GM21737 (cell line): ENCODE data around the gene RBM6.

ENCODE experiments used
- ATAC-seq: cut with Tn5 transposase; IDR thresholded peaks from one replicate; pipeline ENCODE4 v1.9.1; 2021; ENCODE audit warnings: mild to moderate bottlenecking, moderate library complexity; ENCODE audit not compliant: unreplicated experiment

The RBM6 gene

DNA sequence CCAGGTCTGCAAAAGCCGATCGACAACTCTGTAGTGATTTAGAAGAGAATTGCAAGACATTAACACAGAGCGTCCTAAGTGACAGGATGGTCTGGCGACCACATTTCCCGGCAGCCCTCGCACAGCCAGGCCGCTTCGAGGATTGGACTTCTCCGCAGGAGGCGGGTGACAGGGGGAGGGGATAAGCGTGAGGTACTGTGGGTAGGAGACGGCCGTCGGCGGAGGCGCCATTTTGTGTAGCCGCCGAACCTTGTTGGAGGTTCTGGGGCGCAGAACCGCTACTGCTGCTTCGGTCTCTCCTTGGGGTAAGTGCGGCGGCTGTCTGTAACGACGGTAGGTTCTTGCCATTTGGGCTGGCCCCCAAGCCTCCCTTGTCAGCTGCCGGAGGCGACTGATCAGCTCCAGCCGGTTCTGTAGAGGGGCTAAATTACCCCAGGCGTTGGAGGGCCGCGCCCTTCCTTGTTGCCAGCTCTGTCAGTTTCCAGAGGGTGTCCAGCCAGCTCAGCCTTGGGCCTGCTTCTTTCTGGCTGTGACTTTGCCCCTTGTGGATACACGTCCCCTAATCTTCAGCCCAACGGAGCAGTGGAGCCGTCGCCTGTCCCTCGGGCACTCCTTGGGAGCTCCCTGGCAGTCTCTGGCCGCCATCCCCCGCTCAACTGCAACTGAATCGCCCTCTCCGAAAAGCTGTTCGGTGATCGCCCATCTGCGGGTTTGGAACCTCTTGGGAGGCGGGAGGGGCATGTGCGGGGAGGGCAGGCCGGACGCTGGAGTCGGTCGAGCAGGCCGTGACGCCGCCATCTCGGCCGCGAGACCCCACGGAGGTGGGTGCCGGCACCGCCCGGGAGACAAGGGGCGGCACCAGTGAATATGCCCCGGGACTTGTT is 149.0 kb downstream of the RBM6 start, which contains the start of gene RBM5:
RBM5 (plus strand) TSS at position 195 of the 884 bp plus-strand sequence. CDS start 1,516 bp downstream, outside the sequence.
- ATAC-seq: peak; percentile 97

DNA sequence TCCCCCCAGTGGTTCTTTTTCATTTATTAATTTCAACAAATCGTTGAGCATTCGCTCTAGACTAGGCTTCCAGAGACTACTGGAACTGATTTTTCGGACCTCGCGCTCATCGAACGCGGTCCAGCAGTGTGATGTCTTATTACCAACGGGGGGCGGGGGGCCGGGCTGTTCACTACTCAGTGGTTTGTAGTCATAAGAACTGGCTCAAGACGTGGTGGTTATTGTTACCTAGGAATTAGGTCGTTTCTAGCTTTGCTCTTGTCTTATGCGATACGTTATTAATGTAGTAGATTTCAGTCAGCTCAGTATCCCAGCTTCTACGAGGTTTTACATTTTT is 149.6 kb downstream of the RBM6 start:
- no peak for ATAC-seq

DNA sequence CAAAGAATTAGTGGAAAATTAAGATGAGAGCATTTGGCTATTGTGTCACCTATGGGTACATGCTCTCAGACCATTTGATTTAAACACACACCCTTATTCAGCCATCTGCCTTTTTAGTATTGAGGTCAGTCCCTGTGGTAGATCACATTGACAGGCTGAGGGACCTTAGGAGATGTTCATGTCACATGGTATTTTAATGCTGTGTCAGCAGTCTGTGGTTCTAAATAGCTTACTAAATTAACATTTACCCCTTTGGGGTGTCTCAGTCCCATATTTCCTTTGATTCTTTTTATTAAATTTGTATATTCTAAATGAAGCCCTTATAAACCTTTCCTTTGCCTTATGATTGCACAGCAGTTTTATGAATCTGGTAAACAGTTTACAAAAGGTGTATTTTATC is 151.0 kb downstream of the RBM6 start:
- ATAC-seq: no peak

DNA sequence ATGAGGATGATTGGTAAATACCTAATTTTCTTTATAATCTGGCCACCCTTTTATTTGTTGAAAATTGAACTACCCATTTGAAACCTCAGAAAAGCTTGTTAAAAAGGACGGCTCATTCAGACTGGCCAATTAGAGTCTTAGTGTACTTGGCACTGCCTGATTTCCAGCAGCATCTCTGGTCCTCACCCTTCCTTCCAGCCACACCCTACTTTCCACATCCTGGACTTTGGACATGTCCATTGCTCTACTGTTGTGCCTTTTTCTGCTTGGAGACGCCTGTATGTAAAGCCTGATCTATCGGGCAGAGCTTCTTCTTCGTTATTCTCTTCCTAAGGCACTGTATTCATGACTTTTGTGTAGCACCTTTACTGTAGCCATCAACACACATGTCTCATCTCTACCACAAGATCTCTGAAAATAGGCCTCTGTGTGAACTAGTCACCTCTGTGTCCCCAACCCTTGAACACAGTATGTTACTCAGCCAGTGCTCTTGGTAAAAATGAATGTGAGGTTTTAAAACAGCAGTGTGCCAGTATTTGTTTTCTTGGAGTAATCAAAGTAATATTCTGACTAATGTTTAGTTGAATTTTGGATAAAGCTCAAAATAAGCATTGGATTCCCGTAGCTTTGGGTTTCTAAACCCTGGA is 155.5 kb downstream of the RBM6 start:
- ATAC-seq: no peak

DNA sequence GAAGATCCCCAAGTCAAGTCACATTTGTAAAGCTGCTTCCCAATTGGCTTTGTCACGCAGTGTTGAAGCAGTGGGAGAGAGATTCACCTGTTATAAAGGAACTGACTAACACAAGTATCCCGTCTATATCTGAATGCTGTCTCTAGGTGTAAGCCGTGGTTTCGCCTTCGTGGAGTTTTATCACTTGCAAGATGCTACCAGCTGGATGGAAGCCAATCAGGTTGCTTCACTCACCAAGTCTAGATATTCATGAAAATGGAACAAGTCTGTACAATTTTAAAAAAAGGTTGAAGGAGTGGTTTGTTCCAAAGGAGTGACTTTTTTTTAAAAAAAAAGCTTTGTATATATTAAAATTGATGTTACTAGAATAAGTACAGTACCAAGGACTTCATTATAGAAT is 160.4 kb downstream of the RBM6 start:
- no peak for ATAC-seq

DNA sequence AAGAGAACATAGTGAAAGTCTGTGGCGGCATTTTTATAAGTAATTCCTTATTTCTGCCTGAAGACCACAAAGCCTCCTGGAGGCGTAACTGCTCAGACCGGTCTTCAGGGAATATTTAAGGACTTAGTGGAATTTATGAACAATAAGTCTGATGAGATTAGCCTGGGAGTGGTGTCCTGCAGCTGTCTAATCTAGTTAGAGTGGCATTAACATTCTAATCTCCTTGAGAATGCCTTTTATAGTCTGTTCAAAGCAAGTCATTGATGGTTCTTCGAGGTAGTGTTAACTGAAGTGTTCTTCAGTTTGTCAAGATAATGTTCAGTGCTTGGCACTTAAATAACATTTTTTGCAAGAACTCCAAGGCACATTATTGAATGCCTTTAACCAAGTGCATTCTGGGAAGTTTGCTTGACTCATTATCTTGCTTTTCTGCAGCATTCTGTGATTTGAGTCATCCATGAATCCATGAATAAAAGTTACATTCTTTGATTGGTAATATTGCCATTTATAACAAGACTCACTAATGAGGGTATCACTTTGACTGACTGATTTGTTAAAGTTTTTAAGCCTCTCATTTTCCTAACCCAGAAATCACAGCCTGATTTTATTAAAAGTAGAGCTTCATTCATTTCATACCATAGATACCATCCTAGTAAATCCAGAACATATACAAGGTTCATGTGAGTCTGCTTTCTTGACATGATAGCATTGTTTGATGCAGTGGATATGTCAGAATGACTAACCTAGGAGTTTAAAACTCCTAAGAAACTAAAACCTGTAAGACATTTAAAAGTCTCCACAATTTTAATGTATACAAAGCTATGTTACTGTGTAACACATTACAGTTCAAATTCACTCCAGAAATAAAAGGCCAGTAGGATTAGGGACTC is 161.3 kb downstream of the RBM6 start:
- no peak for ATAC-seq

DNA sequence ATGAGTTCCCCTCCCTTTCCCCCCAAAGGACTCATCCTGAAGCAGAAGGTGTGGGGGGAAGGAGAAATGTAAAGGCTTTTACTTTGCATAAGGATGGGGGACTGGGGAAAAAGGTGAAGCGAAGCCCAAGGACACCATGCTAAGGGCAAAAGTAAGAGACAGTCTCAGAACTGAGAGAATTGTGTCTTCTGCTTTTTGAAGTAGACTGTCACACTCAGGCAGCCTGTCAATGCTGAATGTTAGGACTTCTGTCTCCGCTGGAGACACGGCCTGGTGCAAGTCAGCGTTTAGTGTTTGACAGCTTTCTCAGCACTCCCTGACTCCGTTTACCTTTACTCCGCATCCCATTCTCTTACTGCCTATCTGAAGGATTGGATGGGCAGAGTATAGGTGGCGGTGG is 162.6 kb downstream of the RBM6 start:
- no peak for ATAC-seq

DNA sequence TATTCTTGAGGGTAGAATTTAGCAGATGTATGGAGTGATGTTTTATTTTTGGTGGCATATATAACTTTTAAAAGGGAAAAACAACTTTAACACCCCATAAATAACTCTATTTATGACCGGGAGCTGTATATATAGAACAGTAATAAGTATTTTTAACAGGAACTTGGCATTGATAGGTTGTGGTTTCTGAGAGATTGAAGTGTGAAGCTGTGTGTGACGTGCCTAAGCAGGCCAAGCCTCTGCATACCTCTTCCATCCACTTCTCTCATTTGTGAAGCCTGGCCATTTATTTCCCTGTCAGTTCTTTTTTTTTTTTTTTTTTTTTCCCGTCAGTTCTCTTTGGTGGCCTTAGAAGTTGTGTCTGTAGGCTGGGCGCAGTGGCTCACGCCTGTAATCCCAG is 171.8 kb downstream of the RBM6 start:
- ATAC-seq: no peak

DNA sequence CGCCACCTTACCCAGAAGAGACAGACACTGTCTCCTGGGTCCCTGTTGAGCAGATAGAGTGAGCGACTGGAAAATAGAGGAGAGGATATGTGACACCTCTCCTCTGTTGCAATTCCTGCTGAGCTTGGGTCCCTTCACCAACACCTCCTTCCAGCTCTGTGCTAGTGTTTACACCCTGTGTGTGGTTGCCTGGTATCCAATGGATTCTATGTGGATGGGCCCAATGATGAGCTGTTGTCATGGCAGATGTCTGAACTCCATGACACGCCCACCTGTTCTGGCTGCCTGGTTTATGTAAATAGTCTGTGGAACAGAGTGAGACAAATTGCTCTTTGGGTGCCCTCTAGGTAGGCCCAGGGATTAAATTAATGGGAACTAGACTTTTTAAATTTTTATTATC is 172.5 kb downstream of the RBM6 start:
- no peak for ATAC-seq

DNA sequence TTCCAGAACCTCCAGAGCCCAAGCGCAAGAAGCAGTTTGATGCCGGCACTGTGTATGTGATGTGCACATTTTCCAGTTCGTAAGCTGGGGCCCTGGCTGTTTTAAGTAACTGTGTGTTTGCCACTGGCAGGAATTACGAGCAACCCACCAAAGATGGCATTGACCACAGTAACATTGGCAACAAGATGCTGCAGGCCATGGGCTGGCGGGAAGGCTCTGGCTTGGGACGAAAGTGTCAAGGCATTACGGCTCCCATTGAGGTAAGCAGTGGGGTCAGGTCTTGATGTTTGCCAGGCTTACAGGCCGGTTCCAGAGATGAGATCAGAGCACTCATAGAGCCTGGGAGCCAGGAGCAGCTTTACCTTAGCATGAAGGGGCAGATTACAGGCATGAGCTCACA is 177.2 kb downstream of the RBM6 start:
- ATAC-seq: no peak

DNA sequence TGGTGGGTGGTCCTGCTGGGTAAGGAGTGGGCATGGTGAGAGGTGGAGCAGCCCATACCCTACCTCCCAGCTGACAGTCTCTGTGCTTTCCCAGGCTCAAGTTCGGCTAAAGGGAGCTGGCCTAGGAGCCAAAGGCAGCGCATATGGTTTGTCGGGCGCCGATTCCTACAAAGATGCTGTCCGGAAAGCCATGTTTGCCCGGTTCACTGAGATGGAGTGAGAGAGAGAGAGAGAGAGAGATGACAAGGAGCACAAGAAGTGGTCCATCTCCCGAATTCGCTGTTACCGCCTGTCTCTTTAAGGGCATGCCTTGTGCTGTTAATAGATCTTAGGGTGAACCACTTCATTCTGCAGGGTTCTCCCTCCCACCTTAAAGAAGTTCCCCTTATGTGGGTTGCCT is 178.3 kb downstream of the RBM6 start:
- ATAC-seq: no peak

DNA sequence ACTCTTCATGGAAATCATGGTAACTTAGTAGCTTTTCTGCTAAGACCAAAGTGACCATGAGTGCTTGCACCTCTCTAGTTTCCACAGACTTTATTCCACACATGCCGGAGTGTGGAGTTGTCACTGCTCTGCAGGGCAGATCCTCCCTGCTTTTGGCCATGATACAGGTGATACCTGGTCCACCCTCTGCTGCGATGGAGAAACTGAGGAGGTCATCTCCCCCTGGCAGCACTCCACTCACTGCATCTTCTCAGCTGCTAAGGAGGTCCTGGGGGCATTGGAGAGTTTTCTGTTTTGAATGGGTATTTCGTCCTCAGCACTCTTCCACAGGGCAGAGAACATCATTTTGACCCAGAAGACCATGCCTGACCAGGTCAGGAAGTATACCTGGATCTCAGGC is 179.8 kb downstream of the RBM6 start:
- no peak for ATAC-seq

DNA sequence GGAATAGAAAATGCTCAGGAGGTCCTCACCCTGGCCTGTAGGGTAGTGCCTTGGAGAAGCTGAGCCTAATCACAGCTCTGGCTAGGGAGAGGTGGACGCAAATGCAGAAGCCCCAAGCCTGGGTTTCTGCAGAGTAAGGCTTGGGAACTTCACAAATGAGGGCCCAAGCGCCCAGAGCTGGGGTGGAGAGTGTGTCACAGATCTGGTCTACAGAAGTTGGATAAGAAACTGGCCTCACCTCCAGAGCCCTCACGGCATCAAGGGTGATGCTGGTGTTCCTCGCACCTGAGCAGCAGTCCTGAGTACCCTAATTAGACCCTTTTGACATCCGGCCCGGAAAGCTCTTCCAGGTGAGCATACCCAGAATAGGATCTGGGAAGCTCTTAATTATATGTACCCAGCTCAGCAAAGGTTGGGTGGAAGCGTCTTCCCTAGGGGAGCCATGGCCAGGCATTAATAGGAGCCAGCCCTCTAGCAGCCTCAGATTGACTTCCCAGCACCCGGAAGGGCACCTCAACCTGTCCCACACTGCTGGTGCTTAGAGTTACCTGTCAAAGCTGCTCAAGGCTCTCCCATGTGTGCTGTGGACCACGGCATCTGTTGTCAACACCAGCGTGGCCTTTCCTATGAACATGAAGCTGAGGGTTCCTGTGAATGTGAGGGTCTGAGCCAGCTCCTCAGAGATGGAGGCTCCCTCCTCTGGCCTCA is 180.6 kb downstream of the RBM6 start:
- no peak for ATAC-seq

DNA sequence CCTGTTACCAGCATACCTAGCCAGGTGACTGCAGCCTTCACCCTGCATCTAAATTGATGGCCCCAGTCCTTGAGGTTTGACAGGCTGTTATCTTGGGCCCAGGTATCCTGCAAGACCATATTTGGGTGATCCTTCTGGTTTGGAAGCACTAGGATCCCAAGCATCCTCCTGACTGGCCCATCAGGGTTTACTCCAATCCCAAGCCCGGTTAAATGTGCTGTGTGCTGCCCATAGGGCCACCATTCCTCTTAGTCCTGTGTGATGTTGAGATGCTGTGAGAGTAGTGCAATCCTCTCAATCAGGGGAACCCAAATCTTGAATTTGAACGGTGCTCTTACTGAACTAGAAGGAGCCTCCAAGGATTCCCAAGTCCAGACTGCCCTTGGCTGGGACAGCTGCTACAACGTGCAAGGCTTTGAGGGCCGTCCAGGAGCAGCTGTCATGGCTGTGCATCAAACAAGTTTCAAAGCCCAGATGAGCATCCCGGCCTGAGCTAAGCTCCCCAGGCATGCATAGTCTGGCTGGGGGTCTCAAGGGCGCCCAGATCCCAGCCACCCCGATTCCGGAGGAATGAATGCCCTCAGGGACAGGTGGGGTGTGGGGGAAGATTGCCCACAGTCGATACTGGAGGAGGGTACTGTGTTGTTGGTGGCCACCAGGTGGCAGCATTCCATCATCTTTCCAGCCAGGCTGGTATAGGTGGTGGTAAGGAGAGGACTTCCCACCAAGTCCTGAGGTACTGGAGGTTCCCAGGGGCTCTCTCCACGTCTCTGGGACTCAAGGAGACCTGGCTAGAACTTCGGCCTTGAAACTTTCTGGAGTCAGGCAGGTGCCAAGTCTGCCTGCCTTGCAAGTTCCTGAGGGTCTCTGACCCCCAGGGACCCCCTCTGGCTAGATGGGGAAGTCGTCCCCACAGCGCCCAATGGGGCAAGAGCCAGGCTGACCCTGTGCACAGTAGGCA is 181.4 kb downstream of the RBM6 start:
- no peak for ATAC-seq

DNA sequence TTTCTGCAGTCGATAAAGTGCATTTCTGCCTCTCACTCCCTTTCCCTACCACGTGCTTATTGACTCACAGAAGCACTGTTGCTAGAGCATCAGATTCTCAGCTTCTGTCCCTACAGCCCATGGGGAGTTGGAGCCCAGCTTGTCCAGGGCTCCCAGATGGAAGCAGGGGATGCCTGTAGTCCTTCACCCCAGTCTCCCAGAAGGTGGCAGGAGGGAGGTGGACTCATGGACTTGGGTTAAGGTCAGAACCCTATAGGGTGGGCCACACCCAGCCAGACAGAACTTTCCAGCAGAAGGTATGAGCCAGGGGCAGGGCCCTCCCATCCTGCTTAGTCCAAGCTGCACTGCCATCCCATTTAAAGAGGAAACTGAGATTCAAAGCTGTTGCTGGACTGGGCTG is 182.1 kb downstream of the RBM6 start:
- ATAC-seq: no peak

DNA sequence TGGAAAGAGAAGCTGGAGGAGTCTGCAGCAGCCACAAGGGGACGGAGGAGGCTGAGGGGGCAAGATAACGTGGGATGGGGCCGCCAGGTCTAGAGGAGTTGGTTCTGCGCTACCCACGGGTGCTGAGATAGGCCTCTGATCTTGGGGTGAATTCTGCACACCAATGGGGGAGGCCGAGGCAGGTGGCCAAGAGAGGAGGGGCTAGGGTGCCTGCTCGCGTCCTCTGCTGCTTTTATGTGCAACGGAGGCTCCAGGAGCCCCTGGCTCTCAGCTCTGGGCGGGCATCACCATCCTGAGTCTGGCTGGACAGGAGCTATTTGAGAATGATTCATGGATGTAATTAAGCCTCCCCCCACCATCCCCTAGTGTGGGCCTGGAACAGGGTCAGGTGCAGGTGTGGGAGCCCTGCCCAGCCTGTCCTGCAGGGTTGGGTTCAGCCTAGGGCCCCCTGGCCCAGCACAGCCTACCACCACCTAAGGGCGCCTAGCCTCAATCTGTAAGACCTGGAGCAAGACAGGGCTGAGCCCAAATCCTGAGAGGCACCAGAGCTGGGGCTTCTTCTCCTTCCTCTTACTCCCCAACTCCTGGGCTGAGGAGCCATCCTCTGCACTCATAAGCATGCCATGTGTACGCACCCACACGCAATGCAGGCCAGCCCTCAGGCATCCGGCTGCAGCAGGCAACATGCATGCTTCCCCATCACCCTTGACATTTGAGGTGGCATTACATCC is 182.9 kb downstream of the RBM6 start:
- ATAC-seq: no peak

DNA sequence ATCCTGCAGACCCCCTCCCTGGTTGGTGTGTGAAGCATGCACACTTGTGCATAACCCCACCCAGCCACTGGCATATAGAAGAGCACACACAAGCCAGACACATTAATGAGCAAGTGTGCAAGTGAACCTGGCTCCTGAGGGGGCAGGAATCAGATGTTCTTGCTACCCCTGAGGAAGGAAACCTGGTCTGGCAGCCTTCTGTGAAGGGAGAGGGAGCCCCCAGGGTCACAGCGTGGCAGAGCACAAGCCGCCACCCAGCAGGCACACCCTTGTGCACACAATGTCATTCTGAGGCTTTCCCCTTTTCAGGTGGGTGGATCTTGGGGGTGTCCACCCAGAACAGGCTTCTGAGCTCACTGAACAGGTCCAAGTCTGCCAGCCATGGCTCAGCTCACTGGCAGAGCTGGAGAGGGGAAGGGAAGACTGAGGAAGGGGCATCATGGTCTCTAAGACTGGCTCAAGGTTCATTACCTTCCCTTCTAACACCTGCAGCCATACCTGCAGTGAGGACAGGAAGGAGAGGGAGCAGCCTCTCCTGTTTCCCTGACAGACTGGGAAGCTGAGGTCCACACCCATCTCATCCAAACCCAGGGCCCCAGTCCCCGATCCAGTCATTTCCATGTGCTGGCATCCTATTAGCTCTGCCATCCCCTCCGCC is 183.6 kb downstream of the RBM6 start:
- no peak for ATAC-seq

DNA sequence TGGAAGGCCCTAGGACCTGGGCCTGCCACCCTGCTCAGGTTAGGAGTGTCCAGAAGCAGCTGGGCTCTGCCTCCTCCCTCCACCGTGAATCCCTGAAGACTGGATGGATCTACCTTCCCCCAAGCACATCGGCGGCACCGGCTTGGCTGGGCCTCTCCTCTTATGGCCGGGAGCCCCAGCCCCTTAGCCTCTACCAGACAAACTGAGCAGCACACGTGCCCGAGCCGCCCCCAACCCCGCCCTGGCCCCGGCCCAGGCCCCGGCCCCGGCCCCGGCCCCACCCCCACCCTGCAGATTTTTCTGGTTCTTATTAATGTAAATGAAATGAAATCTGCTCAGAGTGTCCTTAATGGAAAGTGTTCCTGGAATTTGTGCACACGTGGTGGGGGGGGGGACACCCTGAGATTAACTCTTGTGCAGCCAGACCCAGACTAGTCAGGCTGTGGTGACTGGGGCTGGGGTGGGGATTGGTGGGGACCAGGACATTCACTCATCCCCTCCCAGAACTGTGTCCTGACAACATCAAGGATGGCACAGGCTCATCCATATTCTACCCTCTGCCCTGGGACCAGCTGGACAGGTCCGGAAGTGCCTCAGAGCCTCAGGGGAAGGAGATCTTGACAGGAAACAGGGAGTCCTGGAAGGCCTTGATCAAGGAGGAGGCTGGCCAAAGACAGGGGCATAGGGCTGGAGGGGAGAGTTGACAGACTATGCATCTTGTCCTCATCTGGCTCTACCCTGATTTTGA is 184.3 kb downstream of the RBM6 start:
- ATAC-seq: no peak
